Cardiac fibroblast (primary cell): Measurements from ENCODE around the gene NUDT21.
A peak's percentile ranks its signal among the peaks of the same experiment; 100 is the strongest.

ENCODE experiments used
- DNase-seq, 2 donors: peaks; one replicate each; pipeline versions ENCODE4 v3.0.0 to v3.0.0-alpha.2; 2010; ENCODE audit warnings: low read depth in 2 of 2
- H3K4me3 ChIP-seq, 2 donors: replicated peaks in 1 of 2; 1 replicate in 1 of 2; 2 replicates in 1 of 2; pipeline ENCODE4 v1.5.1; 2011; ENCODE audit warnings: low read depth in 2 of 2, low read length in 2 of 2, mild to moderate bottlenecking in 2 of 2, moderate library complexity in 1 of 2
- CTCF ChIP-seq: IDR thresholded peaks from one replicate; pipeline ENCODE4 v1.5.1; 2011; ENCODE audit warnings: low read depth, mild to moderate bottlenecking, low read length, inconsistent platforms

NUDT21 gene

GRCh38 chr16:56482683-56483236 lies 31.6 kb upstream of the NUDT21 start:
- no peak for TF ChIP-seq CTCF
- DNase-seq, result no peak

GRCh38 chr16:56481468-56482122 lies 30.5 kb upstream of the NUDT21 start:
- H3K4me3 ChIP-seq, result no peak overlapping the region
- DNase-seq, result peak in 1 of 2 donors; percentile 30
- no peak for TF ChIP-seq CTCF

More at GRCh38 chr16:56482683-56483236, 31.6 kb upstream of the NUDT21 start:
- no peak overlapping the region for H3K4me3 ChIP-seq

- no peak for TF ChIP-seq CTCF
- no peak overlapping the region for H3K4me3 ChIP-seq
- no peak for DNase-seq
These were observed 29.8 kb upstream of the NUDT21 start for GRCh38 chr16:56480776-56481467.

- no peak overlapping the region for H3K4me3 ChIP-seq
- no peak for DNase-seq
- no peak for TF ChIP-seq CTCF
These were observed 28.3 kb upstream of the NUDT21 start for GRCh38 chr16:56479469-56479868.

- no peak for DNase-seq
- no peak for TF ChIP-seq CTCF
- no peak overlapping the region for H3K4me3 ChIP-seq
These were observed 27.3 kb upstream of the NUDT21 start for GRCh38 chr16:56478281-56479049.

- peak; percentile 82 to 90 for DNase-seq
- no peak overlapping the region for H3K4me3 ChIP-seq
- TF ChIP-seq CTCF, result no peak
These were observed 26.2 kb upstream of the NUDT21 start for GRCh38 chr16:56477096-56477878.
